Osteocyte (in vitro differentiated cells): Measurements from ENCODE around the gene MCF2L2. TPM values are rescaled to one million over a fixed set of nuclear protein-coding genes. Genes with fewer than 3 reads are reported as not detected.

Experiments
- DNase-seq: peaks from one replicate; pipeline ENCODE4 v3.0.0; 2021; ENCODE audit warnings: mixed read lengths; ENCODE audit not compliant: unreplicated experiment; ENCODE audit errors: extremely low spot score
- H3K27ac Mint-ChIP-seq: one replicate; pipeline ENCODE4 v1.8.0; 2021; ENCODE audit warnings: mild to moderate bottlenecking, mixed read lengths; ENCODE audit not compliant: unreplicated experiment
- H3K27me3 Mint-ChIP-seq: one replicate; pipeline ENCODE4 v1.8.0; 2021; ENCODE audit warnings: mixed read lengths; ENCODE audit not compliant: unreplicated experiment
- H3K36me3 Mint-ChIP-seq: one replicate; pipeline ENCODE4 v1.8.0; 2021; ENCODE audit warnings: mixed read lengths; ENCODE audit not compliant: unreplicated experiment
- H3K4me1 Mint-ChIP-seq: one replicate; pipeline ENCODE4 v1.8.0; 2021; ENCODE audit warnings: mixed read lengths; ENCODE audit not compliant: unreplicated experiment
- H3K4me3 Mint-ChIP-seq: one replicate; pipeline ENCODE4 v1.8.0; 2021; ENCODE audit warnings: mild to moderate bottlenecking, moderate library complexity, mixed read lengths; ENCODE audit not compliant: unreplicated experiment
- H3K9me3 Mint-ChIP-seq: one replicate; pipeline ENCODE4 v1.8.0; 2021; ENCODE audit warnings: mixed read lengths; ENCODE audit not compliant: unreplicated experiment
- CTCF ChIP-seq: fragments of 200-600 bp; sonication (generic); IDR thresholded peaks from 2 replicates; pipeline ENCODE4 v1.5.0; 2021; ENCODE audit warnings: antibody characterized with exemption, mild to moderate bottlenecking, moderate library complexity
- total RNA-seq: library from RNA; stranded (reverse); gene quantifications from 2 replicates; pipeline ENCODE4 v1.2.1, GENCODE V29; 2021

Gene MCF2L2
- total RNA-seq, 1 donor from 2014 or later = 1.7 TPM

GRCh38 chr3:183319371-183319770 lies 109.0 kb downstream of the MCF2L2 start:
- H3K9me3 Mint-ChIP-seq = no peaks in the 10 kb centered on the region
- H3K27me3 Mint-ChIP-seq = no peaks in the 10 kb centered on the region
- no peak overlapping the region for H3K27ac Mint-ChIP-seq
- no peak overlapping the region for H3K4me3 Mint-ChIP-seq
- no peaks in the 10 kb centered on the region for H3K36me3 Mint-ChIP-seq
- no peaks in the 10 kb centered on the region for H3K4me1 Mint-ChIP-seq
- DNase-seq = no peak
- no peak for TF ChIP-seq CTCF

GRCh38 chr3:183318877-183319276 lies 109.5 kb downstream of the MCF2L2 start:
- Mint-ChIP-seq H3K4me1 (no peaks in the 10 kb centered on the region), H3K4me3 (no peak overlapping the region), H3K27me3 (no peaks in the 10 kb centered on the region), H3K27ac (no peak overlapping the region), H3K36me3 (no peaks in the 10 kb centered on the region), H3K9me3 (no peaks in the 10 kb centered on the region)
- no peak for DNase-seq
- TF ChIP-seq CTCF = no peak

GRCh38 chr3:183317886-183318865 lies 110.2 kb downstream of the MCF2L2 start:
- no peak for DNase-seq
- no peak overlapping the region for H3K4me3 Mint-ChIP-seq
- H3K27ac Mint-ChIP-seq = no peak overlapping the region
- no peaks in the 10 kb centered on the region for H3K9me3 Mint-ChIP-seq
- no peaks in the 10 kb centered on the region for H3K36me3 Mint-ChIP-seq
- H3K4me1 Mint-ChIP-seq = no peaks in the 10 kb centered on the region
- no peaks in the 10 kb centered on the region for H3K27me3 Mint-ChIP-seq
- no peak for TF ChIP-seq CTCF

- Mint-ChIP-seq H3K4me1 (no peaks in the 10 kb centered on the region), H3K4me3 (no peak overlapping the region), H3K27ac (no peak overlapping the region), H3K36me3 (no peaks in the 10 kb centered on the region), H3K27me3 (no peaks in the 10 kb centered on the region), H3K9me3 (no peaks in the 10 kb centered on the region)
- no peak for TF ChIP-seq CTCF
- no peak for DNase-seq
Measured at GRCh38 chr3:183317271-183317670, 111.1 kb downstream of the MCF2L2 start.

GRCh38 chr3:183315739-183316138 lies 112.7 kb downstream of the MCF2L2 start:
- TF ChIP-seq CTCF = no peak
- no peak overlapping the region for H3K4me3 Mint-ChIP-seq
- H3K9me3 Mint-ChIP-seq = no peaks in the 10 kb centered on the region
- no peak for DNase-seq
- no peaks in the 10 kb centered on the region for H3K27me3 Mint-ChIP-seq
- H3K4me1 Mint-ChIP-seq = no peaks in the 10 kb centered on the region
- no peak overlapping the region for H3K27ac Mint-ChIP-seq
- H3K36me3 Mint-ChIP-seq = no peaks in the 10 kb centered on the region
